ENCODE data around the gene NSUN5. TPM values are rescaled to one million over a fixed set of nuclear protein-coding genes. Genes with fewer than 3 reads are reported as not detected.
"Not testable (repeated sequence)": the region's sequence is repeated elsewhere in the genome, so short reads cannot be mapped to it uniquely, and the experiment has no call there.

NSUN5 gene
- total and polyA plus RNA-seq, 4 experiments from 2014 or later = 39.9 to 62.5 (median 51.1) TPM

DNA sequence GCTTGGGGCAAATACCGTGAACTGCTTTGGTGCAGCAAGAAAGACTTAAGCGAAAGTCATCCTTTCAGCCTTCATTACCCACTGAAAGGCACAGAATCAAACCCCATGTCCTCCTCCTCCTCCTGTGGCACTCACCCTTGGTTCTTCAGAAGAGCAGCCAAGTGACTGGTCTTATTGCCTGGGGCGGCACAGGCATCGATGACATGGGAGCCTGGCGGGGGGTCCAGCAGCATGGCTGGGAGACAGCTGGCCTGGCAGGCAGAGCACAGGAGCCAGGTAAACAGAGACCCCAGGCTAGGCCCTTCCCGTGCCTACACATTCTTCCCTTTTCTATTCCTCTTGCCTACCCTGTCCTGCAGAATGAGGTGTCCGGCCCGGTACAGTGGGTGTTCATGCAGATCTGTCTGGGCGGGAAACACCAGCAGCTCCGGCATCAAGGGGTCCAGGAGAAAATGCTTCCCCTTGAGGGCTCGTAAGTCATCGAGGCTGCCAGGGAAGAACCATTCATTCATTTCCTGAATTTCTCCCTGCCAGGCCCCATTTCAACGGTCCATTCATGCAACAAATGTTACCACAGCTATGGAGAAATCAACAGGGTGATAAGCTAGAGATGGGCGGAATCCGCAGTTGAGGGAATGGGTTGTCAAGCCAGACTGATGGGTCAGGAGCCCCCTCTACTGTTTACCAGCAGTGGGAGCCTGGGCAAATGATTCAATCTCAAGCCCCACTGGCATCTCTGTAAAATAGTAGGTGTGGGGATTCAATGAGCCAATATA lies 3.8 kb downstream of the NSUN5 start:
- DNase-seq; H3K9me3 Mint-ChIP-seq; H3K4me3 Mint-ChIP-seq; CTCF ChIA-PET (ENCODE audit: partially characterized antibody); POLR2A ChIA-PET (ENCODE audit: partially characterized antibody); intact Hi-C loops (cut with micrococcal nuclease); H3K9me3 ChIP-seq (ENCODE audit: control insufficient read depth in 1 of 2, low read length in 2 of 2); H3K27me3 ChIP-seq (ENCODE audit: insufficient read depth, low read length); H3K4me3 ChIP-seq (ENCODE audit: low read length in 2 of 2); H3K27me3 Mint-ChIP-seq; H3K27ac Mint-ChIP-seq; H3K27ac ChIP-seq (ENCODE audit: low read depth, low read length): not testable (repeated sequence)
- H3K4me1 ChIP-seq (ENCODE audit: insufficient read depth, low read length) = peaks cover 17% of the 10 kb centered on the region
- Mint-ChIP-seq H3K4me1 (peaks cover 17 to 39% (median 29%) of the 10 kb centered on the region in 4 donors), H3K36me3 (peaks cover 32 to 46% of the 10 kb centered on the region in 2 donors)
- H3K36me3 ChIP-seq (ENCODE audit: insufficient read depth, low read length) = peaks cover 25% of the 10 kb centered on the region

DNA sequence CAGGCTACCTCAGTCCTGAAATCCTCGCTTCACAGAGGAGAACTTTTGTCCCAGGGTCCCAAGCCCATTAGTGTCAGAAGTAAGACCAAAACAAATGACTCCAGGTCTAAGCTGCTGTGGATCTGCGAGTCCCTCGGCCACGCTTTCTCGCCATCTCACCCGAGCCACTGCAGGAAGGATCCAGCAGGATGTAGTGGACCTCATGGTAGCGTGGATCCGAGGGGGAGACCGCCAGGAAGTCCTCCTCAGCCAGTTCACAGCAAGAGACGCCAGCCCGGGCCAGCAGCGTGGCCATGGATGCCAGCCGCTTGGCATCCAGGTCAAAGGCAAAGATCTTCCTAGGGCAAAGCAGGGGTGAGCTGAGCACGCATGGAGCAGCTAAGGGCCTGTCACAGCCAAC lies 4.6 kb downstream of the NSUN5 start:
- Mint-ChIP-seq H3K27me3 (no peaks in the 10 kb centered on the region), H3K27ac (no peak overlapping the region), H3K9me3 (no peaks in the 10 kb centered on the region), H3K4me1 (peaks cover 16 to 34% (median 24%) of the 10 kb centered on the region in 4 donors), H3K36me3 (peaks cover 32 to 46% of the 10 kb centered on the region in 2 donors), H3K4me3 (no peak overlapping the region)
- ChIA-PET POLR2A (ENCODE audit: partially characterized antibody) (no interaction called here), CTCF (ENCODE audit: partially characterized antibody) (no interaction called here)
- H3K36me3 ChIP-seq (ENCODE audit: insufficient read depth, low read length) = peaks cover 25% of the 10 kb centered on the region
- H3K27ac ChIP-seq (ENCODE audit: low read depth, low read length) = no peak overlapping the region
- no peak for DNase-seq
- intact Hi-C loops (cut with micrococcal nuclease) = no loop called here
- H3K4me1 ChIP-seq (ENCODE audit: insufficient read depth, low read length) = peaks cover 12% of the 10 kb centered on the region
- H3K27me3 ChIP-seq (ENCODE audit: insufficient read depth, low read length) = no peaks in the 10 kb centered on the region
- H3K9me3 ChIP-seq (ENCODE audit: control insufficient read depth in 1 of 2, low read length in 2 of 2) = no peaks in the 10 kb centered on the region
- H3K4me3 ChIP-seq (ENCODE audit: low read length in 2 of 2) = no peak overlapping the region

DNA sequence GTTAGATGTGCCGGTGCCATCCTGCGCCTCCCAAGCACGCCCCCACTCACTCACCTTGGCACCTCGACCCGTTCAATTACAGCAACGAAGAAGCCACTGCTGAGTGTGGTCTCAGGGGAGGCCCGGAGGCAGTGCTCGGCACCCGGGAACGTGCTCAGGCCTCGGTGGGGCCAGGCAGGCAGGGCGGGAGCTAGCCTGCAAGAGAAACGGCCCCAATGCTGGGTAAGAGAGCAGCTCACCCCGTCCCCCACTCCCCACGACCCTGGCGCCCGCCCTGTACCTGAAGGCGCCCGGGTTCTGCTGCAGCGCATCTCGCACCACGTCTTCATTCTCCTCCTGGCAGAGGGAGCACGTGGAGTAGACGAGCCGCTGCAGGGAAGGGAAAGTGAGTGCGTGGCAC lies 5.1 kb downstream of the NSUN5 start:
- Mint-ChIP-seq H3K4me1 (peaks cover 13 to 28% (median 20%) of the 10 kb centered on the region in 4 donors), H3K27me3 (no peaks in the 10 kb centered on the region), H3K36me3 (peaks cover 29 to 42% of the 10 kb centered on the region in 2 donors), H3K27ac (no peak overlapping the region), H3K9me3 (no peaks in the 10 kb centered on the region), H3K4me3 (no peak overlapping the region)
- intact Hi-C loops (cut with micrococcal nuclease) = no loop called here
- POLR2A ChIA-PET (ENCODE audit: partially characterized antibody) = no interaction called here
- Histone ChIP-seq H3K4me1 (ENCODE audit: insufficient read depth, low read length) (peaks cover 10% of the 10 kb centered on the region), H3K27me3 (ENCODE audit: insufficient read depth, low read length) (no peaks in the 10 kb centered on the region), H3K27ac (ENCODE audit: low read depth, low read length) (no peak overlapping the region), H3K4me3 (ENCODE audit: low read length in 2 of 2) (no peak overlapping the region), H3K36me3 (ENCODE audit: insufficient read depth, low read length) (peaks cover 25% of the 10 kb centered on the region), H3K9me3 (ENCODE audit: control insufficient read depth in 1 of 2, low read length in 2 of 2) (no peaks in the 10 kb centered on the region)
- CTCF ChIA-PET (ENCODE audit: partially characterized antibody) = no interaction called here
- no peak for DNase-seq

DNA sequence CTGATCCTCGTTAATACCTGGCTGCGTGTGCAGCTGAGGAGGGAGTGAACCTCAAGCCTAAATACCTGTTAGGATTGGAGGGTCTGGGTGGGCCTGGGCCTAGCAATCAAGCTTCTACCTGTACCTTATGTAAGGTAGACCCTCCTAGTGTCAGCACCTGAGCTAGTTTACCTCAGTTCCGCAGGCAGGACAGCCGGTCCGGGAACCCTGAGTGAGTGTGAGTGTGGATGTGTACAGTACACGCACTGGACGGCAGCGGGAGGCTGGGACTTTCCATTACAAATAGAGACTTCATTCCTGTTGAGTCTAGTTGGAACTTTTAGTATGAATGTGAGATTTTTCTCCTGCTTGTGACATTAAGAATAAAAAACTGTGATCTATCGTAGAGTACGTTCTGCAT lies 5.8 kb downstream of the NSUN5 start:
- intact Hi-C loops (cut with micrococcal nuclease); H3K9me3 Mint-ChIP-seq; H3K27ac ChIP-seq (ENCODE audit: low read depth, low read length); H3K27me3 Mint-ChIP-seq; DNase-seq; POLR2A ChIA-PET (ENCODE audit: partially characterized antibody); H3K27me3 ChIP-seq (ENCODE audit: insufficient read depth, low read length); CTCF ChIA-PET (ENCODE audit: partially characterized antibody); H3K4me3 ChIP-seq (ENCODE audit: low read length in 2 of 2); H3K4me3 Mint-ChIP-seq; H3K27ac Mint-ChIP-seq; H3K4me1 ChIP-seq (ENCODE audit: insufficient read depth, low read length); H3K9me3 ChIP-seq (ENCODE audit: control insufficient read depth in 1 of 2, low read length in 2 of 2): not testable (repeated sequence)
- Mint-ChIP-seq H3K4me1 (peaks cover 10 to 21% (median 15%) of the 10 kb centered on the region in 4 donors), H3K36me3 (peaks cover 28 to 36% of the 10 kb centered on the region in 2 donors)
- peaks cover 25% of the 10 kb centered on the region for H3K36me3 ChIP-seq (ENCODE audit: insufficient read depth, low read length)

DNA sequence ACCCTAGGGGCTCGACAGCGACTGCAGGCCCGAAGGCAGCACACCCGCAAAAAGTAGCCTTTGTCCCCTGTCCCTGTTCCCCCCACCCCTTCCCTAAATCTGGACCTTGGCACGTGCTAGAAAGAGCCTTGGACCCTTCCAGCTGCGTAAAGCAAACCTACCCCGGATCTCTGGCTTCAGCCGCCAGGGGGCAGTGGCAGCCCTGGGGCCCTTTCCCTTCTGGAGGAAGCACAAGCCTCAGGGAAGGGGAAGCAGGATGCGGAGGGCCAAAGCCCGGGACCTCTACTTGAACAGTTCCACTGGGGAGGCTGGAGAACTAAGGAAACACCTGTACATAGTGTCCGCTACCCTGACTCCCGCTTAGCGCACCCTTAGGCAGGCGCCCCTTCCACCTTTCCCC lies 7.5 kb downstream of the NSUN5 start:
- POLR2A ChIA-PET (ENCODE audit: partially characterized antibody); H3K4me1 ChIP-seq (ENCODE audit: insufficient read depth, low read length); intact Hi-C loops (cut with micrococcal nuclease); H3K9me3 ChIP-seq (ENCODE audit: control insufficient read depth in 1 of 2, low read length in 2 of 2); H3K4me3 ChIP-seq (ENCODE audit: low read length in 2 of 2); H3K27ac ChIP-seq (ENCODE audit: low read depth, low read length); CTCF ChIA-PET (ENCODE audit: partially characterized antibody); H3K4me1 Mint-ChIP-seq; H3K27me3 ChIP-seq (ENCODE audit: insufficient read depth, low read length); H3K4me3 Mint-ChIP-seq; H3K27ac Mint-ChIP-seq; H3K9me3 Mint-ChIP-seq; H3K27me3 Mint-ChIP-seq; DNase-seq: not testable (repeated sequence)
- H3K36me3 Mint-ChIP-seq = peaks cover 16 to 23% of the 10 kb centered on the region in 2 donors
- H3K36me3 ChIP-seq (ENCODE audit: insufficient read depth, low read length) = peaks cover 17% of the 10 kb centered on the region

DNA sequence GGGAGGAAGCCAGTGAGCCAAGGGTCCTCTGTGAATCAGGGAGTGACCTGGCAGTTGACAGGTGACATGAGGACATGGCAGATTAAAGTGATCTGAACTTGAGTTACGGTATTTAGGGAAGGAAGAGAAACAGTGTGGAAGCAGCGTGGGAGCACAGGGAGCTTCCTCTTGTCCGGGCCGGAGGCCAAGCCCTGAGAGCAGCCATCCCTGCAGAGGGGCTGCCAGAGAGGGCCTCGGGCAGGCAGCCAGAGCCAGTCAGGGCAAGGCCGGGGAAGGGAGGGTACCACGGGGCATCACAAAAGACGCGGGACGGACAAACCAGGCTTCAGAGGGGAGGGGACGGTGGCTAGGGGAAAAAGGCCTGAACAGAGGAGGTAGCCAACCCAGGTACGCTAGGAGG lies 8.8 kb downstream of the NSUN5 start:
- CTCF ChIA-PET (ENCODE audit: partially characterized antibody); H3K27me3 Mint-ChIP-seq; H3K9me3 ChIP-seq (ENCODE audit: control insufficient read depth in 1 of 2, low read length in 2 of 2); H3K4me3 ChIP-seq (ENCODE audit: low read length in 2 of 2); H3K4me1 Mint-ChIP-seq; DNase-seq; H3K4me3 Mint-ChIP-seq; H3K4me1 ChIP-seq (ENCODE audit: insufficient read depth, low read length); POLR2A ChIA-PET (ENCODE audit: partially characterized antibody); H3K9me3 Mint-ChIP-seq; intact Hi-C loops (cut with micrococcal nuclease); H3K36me3 ChIP-seq (ENCODE audit: insufficient read depth, low read length); H3K27me3 ChIP-seq (ENCODE audit: insufficient read depth, low read length); H3K27ac Mint-ChIP-seq; H3K27ac ChIP-seq (ENCODE audit: low read depth, low read length): not testable (repeated sequence)
- peaks cover 11 to 16% of the 10 kb centered on the region in 2 donors for H3K36me3 Mint-ChIP-seq

DNA sequence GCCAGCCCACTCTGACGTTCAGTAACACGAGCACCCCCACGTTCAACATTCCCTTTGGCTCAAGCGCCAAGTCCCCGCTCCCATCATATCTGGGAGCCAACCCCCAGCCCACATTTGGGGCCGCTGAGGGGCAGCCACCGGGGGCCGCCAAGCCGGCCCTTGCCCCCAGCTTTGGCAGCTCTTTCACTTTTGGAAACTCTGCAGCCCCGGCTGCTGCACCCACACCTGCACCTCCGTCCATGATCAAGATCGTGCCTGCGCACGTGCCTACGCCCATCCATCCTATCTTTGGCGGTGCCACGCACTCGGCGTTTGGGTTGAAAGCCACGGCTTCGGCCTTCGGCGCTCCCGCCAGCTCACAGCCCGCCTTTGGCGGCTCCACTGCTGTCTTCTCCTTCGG lies 10.9 kb downstream of the NSUN5 start:
- H3K27ac ChIP-seq (ENCODE audit: low read depth, low read length); H3K9me3 ChIP-seq (ENCODE audit: control insufficient read depth in 1 of 2, low read length in 2 of 2); H3K36me3 Mint-ChIP-seq; H3K4me1 Mint-ChIP-seq; DNase-seq; H3K9me3 Mint-ChIP-seq; intact Hi-C loops (cut with micrococcal nuclease); H3K27me3 ChIP-seq (ENCODE audit: insufficient read depth, low read length); H3K27me3 Mint-ChIP-seq; H3K36me3 ChIP-seq (ENCODE audit: insufficient read depth, low read length); H3K4me3 ChIP-seq (ENCODE audit: low read length in 2 of 2); CTCF ChIA-PET (ENCODE audit: partially characterized antibody); H3K27ac Mint-ChIP-seq; H3K4me1 ChIP-seq (ENCODE audit: insufficient read depth, low read length); H3K4me3 Mint-ChIP-seq; POLR2A ChIA-PET (ENCODE audit: partially characterized antibody): not testable (repeated sequence)

DNA sequence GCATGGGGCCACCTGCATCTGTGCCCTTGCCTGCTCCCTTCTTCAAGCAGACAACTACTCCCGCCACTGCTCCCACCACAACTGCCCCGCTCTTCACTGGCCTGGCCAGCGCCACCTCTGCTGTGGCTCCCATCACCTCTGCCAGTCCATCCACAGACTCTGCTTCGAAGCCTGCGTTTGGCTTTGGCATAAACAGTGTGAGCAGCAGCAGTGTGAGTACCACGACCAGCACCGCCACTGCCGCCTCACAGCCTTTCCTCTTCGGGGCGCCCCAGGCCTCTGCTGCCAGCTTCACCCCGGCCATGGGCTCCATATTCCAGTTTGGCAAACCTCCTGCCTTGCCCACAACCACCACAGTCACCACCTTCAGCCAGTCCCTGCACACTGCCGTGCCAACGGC lies 11.4 kb downstream of the NSUN5 start:
- H3K4me3 ChIP-seq (ENCODE audit: low read length in 2 of 2); H3K9me3 ChIP-seq (ENCODE audit: control insufficient read depth in 1 of 2, low read length in 2 of 2); CTCF ChIA-PET (ENCODE audit: partially characterized antibody); DNase-seq; H3K36me3 ChIP-seq (ENCODE audit: insufficient read depth, low read length); intact Hi-C loops (cut with micrococcal nuclease); H3K27me3 Mint-ChIP-seq; POLR2A ChIA-PET (ENCODE audit: partially characterized antibody); H3K9me3 Mint-ChIP-seq; H3K4me1 ChIP-seq (ENCODE audit: insufficient read depth, low read length); H3K4me1 Mint-ChIP-seq; H3K27ac ChIP-seq (ENCODE audit: low read depth, low read length); H3K27me3 ChIP-seq (ENCODE audit: insufficient read depth, low read length); H3K27ac Mint-ChIP-seq; H3K4me3 Mint-ChIP-seq; H3K36me3 Mint-ChIP-seq: not testable (repeated sequence)

Data from CD4-positive, alpha-beta memory T cell (primary cell).